Subcutaneous abdominal adipose tissue (tissue), 5 donors: ENCODE measurements around the gene FOXJ2.
"Not testable (repeated sequence)": the region's sequence is repeated elsewhere in the genome, so short reads cannot be mapped to it uniquely, and the experiment has no call there.

Source experiments
- H3K27ac ChIP-seq: one replicate; pipeline ENCODE4 v1.7.0; 2013; ENCODE audit warnings: low read depth, mild to moderate bottlenecking, inconsistent platforms, low read length, moderate library complexity
- H3K27me3 ChIP-seq, 5 donors: one replicate each; pipeline ENCODE4 v1.7.0; 2013; ENCODE audit warnings: low read length in 5 of 5, inconsistent platforms in 1 of 5; ENCODE audit not compliant: control insufficient read depth in 5 of 5, insufficient read depth in 4 of 5
- H3K36me3 ChIP-seq, 5 donors: one replicate each; pipeline ENCODE4 v1.7.0; 2013; ENCODE audit warnings: low read length in 5 of 5; ENCODE audit not compliant: control insufficient read depth in 5 of 5, insufficient read depth in 5 of 5
- H3K4me1 ChIP-seq, 5 donors: one replicate each; pipeline ENCODE4 v1.7.0; 2013; ENCODE audit warnings: low read length in 5 of 5, mild to moderate bottlenecking in 3 of 5, moderate library complexity in 1 of 5; ENCODE audit not compliant: control insufficient read depth in 5 of 5, insufficient read depth in 5 of 5
- H3K4me3 ChIP-seq, 5 donors: one replicate each; pipeline ENCODE4 v1.7.0; 2013; ENCODE audit warnings: low read length in 5 of 5, low read depth in 1 of 5
- H3K9ac ChIP-seq, 5 donors: one replicate each; pipeline ENCODE4 v1.7.0; 2013; ENCODE audit warnings: low read length in 5 of 5, mild to moderate bottlenecking in 4 of 5, moderate library complexity in 3 of 5
- H3K9me3 ChIP-seq, 5 donors: one replicate each; pipeline ENCODE4 v1.7.0; 2013; ENCODE audit warnings: low read length in 5 of 5; ENCODE audit not compliant: control insufficient read depth in 5 of 5
- donor health status: healthy.
- donor health status: healthy.
- donor health status: healthy.
- donor health status: healthy.
- donor health status: healthy.

FOXJ2 gene

GRCh38 chr12:8000827-8001226 is 31.7 kb upstream of the FOXJ2 start:
- H3K27me3 ChIP-seq, H3K4me1 ChIP-seq, H3K9me3 ChIP-seq, H3K27ac ChIP-seq, H3K36me3 ChIP-seq, H3K9ac ChIP-seq, H3K4me3 ChIP-seq: not testable (repeated sequence)

- not testable (repeated sequence) for H3K36me3 ChIP-seq, H3K4me3 ChIP-seq, H3K27ac ChIP-seq, H3K9me3 ChIP-seq, H3K9ac ChIP-seq, H3K27me3 ChIP-seq, H3K4me1 ChIP-seq
These were observed 31.0 kb upstream of the FOXJ2 start for GRCh38 chr12:8001496-8001895.

GRCh38 chr12:8004897-8005296 is 27.6 kb upstream of the FOXJ2 start:
- H3K4me1 ChIP-seq, H3K4me3 ChIP-seq, H3K9ac ChIP-seq, H3K27me3 ChIP-seq, H3K27ac ChIP-seq, H3K9me3 ChIP-seq, H3K36me3 ChIP-seq: not testable (repeated sequence)

GRCh38 chr12:8011331-8011730 is 21.2 kb upstream of the FOXJ2 start:
- Histone ChIP-seq H3K27ac (no peak overlapping the region), H3K27me3 (peaks cover 0 to 3% (median 0%) of the 10 kb centered on the region in 5 donors), H3K9ac (no peak overlapping the region), H3K9me3 (no peaks in the 10 kb centered on the region), H3K4me1 (no peaks in the 10 kb centered on the region), H3K36me3 (no peaks in the 10 kb centered on the region), H3K4me3 (no peak overlapping the region)

- Histone ChIP-seq H3K27ac (no peak overlapping the region), H3K9me3 (no peaks in the 10 kb centered on the region), H3K27me3 (peaks cover 0 to 11% (median 7%) of the 10 kb centered on the region in 5 donors), H3K36me3 (no peaks in the 10 kb centered on the region), H3K9ac (no peak overlapping the region), H3K4me1 (no peaks in the 10 kb centered on the region), H3K4me3 (no peak overlapping the region)
These were observed 19.7 kb upstream of the FOXJ2 start for GRCh38 chr12:8012651-8013309.

- no peaks in the 10 kb centered on the region for H3K36me3 ChIP-seq
- H3K4me3 ChIP-seq, result no peak overlapping the region
- H3K4me1 ChIP-seq, result peaks cover 0 to 10% (median 7%) of the 10 kb centered on the region in 5 donors
- H3K9me3 ChIP-seq, result no peaks in the 10 kb centered on the region
- H3K27me3 ChIP-seq, result peaks cover 7 to 21% (median 18%) of the 10 kb centered on the region in 5 donors
- no peak overlapping the region for H3K9ac ChIP-seq
- no peak overlapping the region for H3K27ac ChIP-seq
These were observed 17.7 kb upstream of the FOXJ2 start for GRCh38 chr12:8014836-8015235.

GRCh38 chr12:8018213-8018612 is 14.3 kb upstream of the FOXJ2 start:
- not testable (repeated sequence) for H3K36me3 ChIP-seq, H3K27ac ChIP-seq, H3K9me3 ChIP-seq, H3K9ac ChIP-seq, H3K4me1 ChIP-seq
- H3K4me3 ChIP-seq, result peak overlapping the region in 1 of 5 donors; percentile 57
- peaks cover 7 to 22% (median 18%) of the 10 kb centered on the region in 5 donors for H3K27me3 ChIP-seq

- H3K9me3 ChIP-seq, result no peaks in the 10 kb centered on the region
- H3K27ac ChIP-seq, result no peak overlapping the region
- no peaks in the 10 kb centered on the region for H3K36me3 ChIP-seq
- no peak overlapping the region for H3K9ac ChIP-seq
- H3K4me3 ChIP-seq, result peak overlapping the region in 4 of 5 donors; percentile 39 to 57 (median 42)
- H3K27me3 ChIP-seq, result peaks cover 7 to 22% (median 18%) of the 10 kb centered on the region in 5 donors
- peaks cover 0 to 10% (median 7%) of the 10 kb centered on the region in 5 donors for H3K4me1 ChIP-seq
These were observed 13.6 kb upstream of the FOXJ2 start for GRCh38 chr12:8018666-8019581.

GRCh38 chr12:8026291-8026900 is 6.1 kb upstream of the FOXJ2 start:
- Histone ChIP-seq H3K9ac (peak overlapping the region; percentile 80 to 92 (median 88)), H3K4me3 (peak overlapping the region; percentile 75 to 99 (median 93)), H3K27me3 (no peaks in the 10 kb centered on the region), H3K4me1 (peaks cover 0 to 15% (median 7%) of the 10 kb centered on the region in 5 donors), H3K27ac (peak overlapping the region; percentile 99), H3K36me3 (no peaks in the 10 kb centered on the region), H3K9me3 (no peaks in the 10 kb centered on the region)

GRCh38 chr12:8027856-8028255 is 4.7 kb upstream of the FOXJ2 start:
- Histone ChIP-seq H3K9me3 (no peaks in the 10 kb centered on the region), H3K36me3 (no peaks in the 10 kb centered on the region), H3K27ac (no peak overlapping the region), H3K4me3 (peak overlapping the region in 2 of 5 donors; percentile 92 to 93), H3K27me3 (no peaks in the 10 kb centered on the region), H3K9ac (no peak overlapping the region), H3K4me1 (peaks cover 0 to 21% (median 16%) of the 10 kb centered on the region in 5 donors)
